Thymus (tissue), 11 donors: ENCODE results near the gene PVALEF. TPM values are rescaled to one million over a fixed set of nuclear protein-coding genes. Genes with fewer than 3 reads are reported as not detected.

Source experiments
- DNase-seq, 9 donors: peaks; one replicate each; pipeline ENCODE4 v3.0.0-alpha.2; 2013; ENCODE audit warnings: low spot score in 9 of 9, low read depth in 6 of 9, missing footprints in 1 of 9
- H3K27ac ChIP-seq, 2 donors: one replicate each; pipeline ENCODE4 v1.5.1; 2013; ENCODE audit warnings: control low read depth in 1 of 2, low read depth in 1 of 2, low read length in 1 of 2, mild to moderate bottlenecking in 1 of 2, moderate library complexity in 1 of 2
- H3K27me3 ChIP-seq, 2 donors: one replicate each; pipeline ENCODE4 v1.5.1; 2013; ENCODE audit warnings: low read length in 1 of 2; ENCODE audit not compliant: control insufficient read depth in 2 of 2, insufficient read depth in 1 of 2
- H3K36me3 ChIP-seq, 2 donors: one replicate each; pipeline ENCODE4 v1.5.1; 2013; ENCODE audit warnings: low read length in 1 of 2, mild to moderate bottlenecking in 1 of 2, moderate library complexity in 1 of 2; ENCODE audit not compliant: control insufficient read depth in 2 of 2, insufficient read depth in 2 of 2
- H3K4me1 ChIP-seq, 2 donors: one replicate each; pipeline ENCODE4 v1.5.1; 2013; ENCODE audit warnings: low read length in 2 of 2; ENCODE audit not compliant: control insufficient read depth in 2 of 2, insufficient read depth in 2 of 2
- H3K4me3 ChIP-seq, 2 donors: one replicate each; pipeline ENCODE4 v1.5.1; 2013; ENCODE audit warnings: low read length in 2 of 2, control low read depth in 1 of 2, mild to moderate bottlenecking in 1 of 2
- H3K9me3 ChIP-seq, 2 donors: one replicate each; pipeline ENCODE4 v1.5.1; 2013; ENCODE audit warnings: low read length in 1 of 2, mild to moderate bottlenecking in 1 of 2; ENCODE audit not compliant: control insufficient read depth in 2 of 2, insufficient read depth in 1 of 2
- WGBS: extraction: QIAGEN DNeasy Blood & Tissue Kit; methylation state at CpG from one replicate; pipeline ENCODE4 v1.1.7; 2013; 5-methylcytosine and 5-hydroxymethylcytosine counted together
- polyA plus RNA-seq: library from polyadenylated mRNA; stranded (reverse); fragments of 200-250 nt; gene quantifications from one replicate; pipeline ENCODE4 v1.2.3, GENCODE V29; 2013
- total RNA-seq: library from RNA; stranded (reverse); fragments of 120-200 nt; gene quantifications from one replicate; pipeline ENCODE4 v1.2.4, GENCODE V29; 2013
- donor health status: healthy.

Gene PVALEF
- total and polyA plus RNA-seq, 2 donors: 0.02 TPM; not detected in 1

GRCh38 chr17:81171941-81172340 lies 6.6 kb downstream of the PVALEF start:
- no peak for DNase-seq
- no peaks in the 10 kb centered on the region for H3K36me3 ChIP-seq
- peaks cover 0 to under 1% of the 10 kb centered on the region in 2 donors for H3K9me3 ChIP-seq
- peaks cover 5 to 17% of the 10 kb centered on the region in 2 donors for H3K27me3 ChIP-seq
- H3K27ac ChIP-seq: no peak overlapping the region
- 94% methylated on average over 8 of the region's 8 CpGs for WGBS
- no peak overlapping the region for H3K4me3 ChIP-seq
- no peaks in the 10 kb centered on the region for H3K4me1 ChIP-seq

- Histone ChIP-seq H3K9me3 (no peaks in the 10 kb centered on the region), H3K27ac (no peak overlapping the region), H3K27me3 (peaks cover 0 to 4% of the 10 kb centered on the region in 2 donors), H3K36me3 (no peaks in the 10 kb centered on the region), H3K4me1 (no peaks in the 10 kb centered on the region), H3K4me3 (no peak overlapping the region)
- DNase-seq: no peak
- 94% methylated on average over 11 of the region's 11 CpGs for WGBS
Measured at GRCh38 chr17:81173052-81173761, 7.9 kb downstream of the PVALEF start.

- Histone ChIP-seq H3K9me3 (no peaks in the 10 kb centered on the region), H3K4me1 (no peaks in the 10 kb centered on the region), H3K27ac (no peak overlapping the region), H3K36me3 (no peaks in the 10 kb centered on the region), H3K27me3 (no peaks in the 10 kb centered on the region), H3K4me3 (no peak overlapping the region)
- 96% methylated on average over 1 of the region's 1 CpG for WGBS
- no peak for DNase-seq
Measured at GRCh38 chr17:81173762-81174155, 8.5 kb downstream of the PVALEF start.

- Histone ChIP-seq H3K36me3 (no peaks in the 10 kb centered on the region), H3K4me1 (no peaks in the 10 kb centered on the region), H3K9me3 (no peaks in the 10 kb centered on the region), H3K27me3 (no peaks in the 10 kb centered on the region), H3K27ac (no peak overlapping the region), H3K4me3 (no peak overlapping the region)
- over 99% methylated on average over 7 of the region's 7 CpGs for WGBS
- DNase-seq: no peak
Measured at GRCh38 chr17:81176666-81177065, 11.4 kb downstream of the PVALEF start.

- 95% methylated on average over 25 of the region's 25 CpGs for WGBS
- DNase-seq: no peak
Measured at GRCh38 chr17:81178136-81179091, 13.1 kb downstream of the PVALEF start.

GRCh38 chr17:81179220-81179619 lies 13.9 kb downstream of the PVALEF start:
- WGBS: 93% methylated on average over 9 of the region's 9 CpGs
- no peak for DNase-seq
- Histone ChIP-seq H3K36me3 (no peaks in the 10 kb centered on the region), H3K4me1 (no peaks in the 10 kb centered on the region), H3K27me3 (peaks cover 0 to 11% of the 10 kb centered on the region in 2 donors), H3K9me3 (no peaks in the 10 kb centered on the region), H3K27ac (no peak overlapping the region), H3K4me3 (no peak overlapping the region)

More at GRCh38 chr17:81178136-81179091, 13.1 kb downstream of the PVALEF start:
- Histone ChIP-seq H3K9me3 (no peaks in the 10 kb centered on the region), H3K4me1 (no peaks in the 10 kb centered on the region), H3K4me3 (no peak overlapping the region), H3K27ac (no peak overlapping the region), H3K27me3 (peaks cover 0 to 3% of the 10 kb centered on the region in 2 donors), H3K36me3 (no peaks in the 10 kb centered on the region)

GRCh38 chr17:81179861-81180260 lies 14.6 kb downstream of the PVALEF start:
- Histone ChIP-seq H3K27me3 (peaks cover 0 to 17% of the 10 kb centered on the region in 2 donors), H3K4me1 (no peaks in the 10 kb centered on the region), H3K9me3 (no peaks in the 10 kb centered on the region), H3K27ac (no peak overlapping the region), H3K4me3 (no peak overlapping the region), H3K36me3 (no peaks in the 10 kb centered on the region)
- WGBS: 94% methylated on average over 12 of the region's 12 CpGs
- no peak for DNase-seq

- Histone ChIP-seq H3K9me3 (no peaks in the 10 kb centered on the region), H3K36me3 (no peaks in the 10 kb centered on the region), H3K4me1 (no peaks in the 10 kb centered on the region), H3K4me3 (no peak overlapping the region), H3K27me3 (peaks cover 0 to 24% of the 10 kb centered on the region in 2 donors), H3K27ac (no peak overlapping the region)
- no peak for DNase-seq
- 97% methylated on average over 49 of the region's 49 CpGs for WGBS
Measured at GRCh38 chr17:81180836-81181810, 15.8 kb downstream of the PVALEF start.
